Esophagus squamous epithelium (tissue), 5 donors: Measurements from ENCODE around the gene SUPT20HL1. TPM values are rescaled to one million over a fixed set of nuclear protein-coding genes. Genes with fewer than 3 reads are reported as not detected.
"Not testable (repeated sequence)": the region's sequence is repeated elsewhere in the genome, so short reads cannot be mapped to it uniquely, and the experiment has no call there.

ENCODE experiments used
- DNase-seq: peaks from one replicate; lab custom pipeline; 2025; lab: John Stamatoyannopoulos, UW
- H3K27ac ChIP-seq, 4 donors: fragments of 200-600 bp; sonication (generic); one replicate each; pipeline ENCODE4 v1.5.1; 2016 to 2019; ENCODE audit warnings: mild to moderate bottlenecking in 1 of 4
- H3K27me3 ChIP-seq, 4 donors: fragments of 200-600 bp; sonication (generic); 1 replicate in 3 of 4; 2 replicates in 1 of 4; pipeline versions ENCODE4 v1.5.1 to v1.6.0; 2017 to 2021; ENCODE audit warnings: antibody characterized with exemption in 1 of 4
- H3K36me3 ChIP-seq, 3 donors: fragments of 200-600 bp; sonication (generic); one replicate each; pipeline ENCODE4 v1.5.1; 2016 to 2019
- H3K4me1 ChIP-seq, 3 donors: fragments of 200-600 bp; sonication (generic); one replicate each; pipeline ENCODE4 v1.5.1; 2017 to 2019
- H3K4me3 ChIP-seq, 4 donors: fragments of 200-600 bp; sonication (generic); 1 replicate in 3 of 4; 2 replicates in 1 of 4; pipeline ENCODE4 v1.5.1; 2016 to 2019; ENCODE audit warnings: mild to moderate bottlenecking in 2 of 4, moderate library complexity in 1 of 4
- H3K9me3 ChIP-seq, 3 donors: fragments of 200-600 bp; sonication (generic); one replicate each; pipeline ENCODE4 v1.5.1; 2016 to 2019
- POLR2A ChIP-seq, 4 donors: fragments of 450-650 bp; IDR thresholded peaks; one replicate each; pipeline ENCODE4 v1.6.1; 2017; ENCODE audit warnings: antibody characterized with exemption in 4 of 4, mild to moderate bottlenecking in 4 of 4, moderate library complexity in 3 of 4
- WGBS, 2 donors: methylation state at CpG; one replicate each; pipeline ENCODE4 v1.1.5; 2018; 5-methylcytosine and 5-hydroxymethylcytosine counted together
- intact Hi-C: fragments of 100-400 bp; cut with DNase I; formaldehyde crosslinking; loops from one replicate; pipeline ENCODE4 v1.15.0; 2022
- total RNA-seq, 4 donors: library from RNA; depleted of rRNA; stranded (reverse); fragments of >200 nt; gene quantifications; one replicate each; pipeline ENCODE4 v1.1.0, GENCODE V29; 2016
- TF ChIP-seq, protein P1 (sequence below), 6 experiments: fragments of 450-650 bp in 4 of 6; fragments of 200-600 bp in 2 of 6; sonication (generic) in 2 of 6; IDR thresholded peaks; one replicate each; pipeline ENCODE4 v1.5.1; 2016 to 2019; ENCODE audit warnings: antibody characterized with exemption in 6 of 6, mild to moderate bottlenecking in 4 of 6, moderate library complexity in 4 of 6
- donor health status: DM: yes; HTN: yes; CAD: no.

Gene SUPT20HL1
- total RNA-seq, 4 donors from 2014 or later = not detected

DNA sequence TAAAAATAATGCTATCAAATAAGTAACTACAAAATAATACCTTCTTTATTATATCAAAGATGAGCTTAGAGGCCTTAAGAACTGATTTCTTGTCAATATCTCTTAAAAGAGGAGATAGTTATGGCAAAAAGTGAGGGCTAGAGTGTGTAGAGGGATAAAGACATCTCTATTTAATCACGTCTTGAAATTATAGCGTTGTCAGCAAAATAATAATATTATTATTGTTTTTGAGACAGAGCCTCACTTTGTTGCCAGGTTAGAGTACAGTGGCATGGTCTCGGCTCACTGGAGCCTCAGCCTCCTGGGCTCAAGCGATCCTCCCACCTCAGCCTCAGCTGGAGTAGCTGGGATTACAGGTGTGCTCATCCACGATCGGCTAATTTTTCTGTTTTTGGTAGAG, 18.3 kb downstream of the SUPT20HL1 start:
- Histone ChIP-seq H3K27ac (no peak overlapping the region), H3K9me3 (no peaks in the 10 kb centered on the region), H3K27me3 (no peaks in the 10 kb centered on the region), H3K36me3 (no peaks in the 10 kb centered on the region), H3K4me3 (no peak overlapping the region), H3K4me1 (peaks cover 0 to 4% (median 0%) of the 10 kb centered on the region in 3 donors)
- 76 to 92% methylated on average over 6 of the region's 6 CpGs for WGBS, 2 donors
- intact Hi-C loops = no loop called here
- DNase-seq = no peak
- TF ChIP-seq POLR2A (IDR thresholded peaks at IDR 0.05) = no peak
- TF ChIP-seq, protein P1, sequence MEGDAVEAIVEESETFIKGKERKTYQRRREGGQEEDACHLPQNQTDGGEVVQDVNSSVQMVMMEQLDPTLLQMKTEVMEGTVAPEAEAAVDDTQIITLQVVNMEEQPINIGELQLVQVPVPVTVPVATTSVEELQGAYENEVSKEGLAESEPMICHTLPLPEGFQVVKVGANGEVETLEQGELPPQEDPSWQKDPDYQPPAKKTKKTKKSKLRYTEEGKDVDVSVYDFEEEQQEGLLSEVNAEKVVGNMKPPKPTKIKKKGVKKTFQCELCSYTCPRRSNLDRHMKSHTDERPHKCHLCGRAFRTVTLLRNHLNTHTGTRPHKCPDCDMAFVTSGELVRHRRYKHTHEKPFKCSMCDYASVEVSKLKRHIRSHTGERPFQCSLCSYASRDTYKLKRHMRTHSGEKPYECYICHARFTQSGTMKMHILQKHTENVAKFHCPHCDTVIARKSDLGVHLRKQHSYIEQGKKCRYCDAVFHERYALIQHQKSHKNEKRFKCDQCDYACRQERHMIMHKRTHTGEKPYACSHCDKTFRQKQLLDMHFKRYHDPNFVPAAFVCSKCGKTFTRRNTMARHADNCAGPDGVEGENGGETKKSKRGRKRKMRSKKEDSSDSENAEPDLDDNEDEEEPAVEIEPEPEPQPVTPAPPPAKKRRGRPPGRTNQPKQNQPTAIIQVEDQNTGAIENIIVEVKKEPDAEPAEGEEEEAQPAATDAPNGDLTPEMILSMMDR (IDR thresholded peaks at IDR 0.05) = no peak

DNA sequence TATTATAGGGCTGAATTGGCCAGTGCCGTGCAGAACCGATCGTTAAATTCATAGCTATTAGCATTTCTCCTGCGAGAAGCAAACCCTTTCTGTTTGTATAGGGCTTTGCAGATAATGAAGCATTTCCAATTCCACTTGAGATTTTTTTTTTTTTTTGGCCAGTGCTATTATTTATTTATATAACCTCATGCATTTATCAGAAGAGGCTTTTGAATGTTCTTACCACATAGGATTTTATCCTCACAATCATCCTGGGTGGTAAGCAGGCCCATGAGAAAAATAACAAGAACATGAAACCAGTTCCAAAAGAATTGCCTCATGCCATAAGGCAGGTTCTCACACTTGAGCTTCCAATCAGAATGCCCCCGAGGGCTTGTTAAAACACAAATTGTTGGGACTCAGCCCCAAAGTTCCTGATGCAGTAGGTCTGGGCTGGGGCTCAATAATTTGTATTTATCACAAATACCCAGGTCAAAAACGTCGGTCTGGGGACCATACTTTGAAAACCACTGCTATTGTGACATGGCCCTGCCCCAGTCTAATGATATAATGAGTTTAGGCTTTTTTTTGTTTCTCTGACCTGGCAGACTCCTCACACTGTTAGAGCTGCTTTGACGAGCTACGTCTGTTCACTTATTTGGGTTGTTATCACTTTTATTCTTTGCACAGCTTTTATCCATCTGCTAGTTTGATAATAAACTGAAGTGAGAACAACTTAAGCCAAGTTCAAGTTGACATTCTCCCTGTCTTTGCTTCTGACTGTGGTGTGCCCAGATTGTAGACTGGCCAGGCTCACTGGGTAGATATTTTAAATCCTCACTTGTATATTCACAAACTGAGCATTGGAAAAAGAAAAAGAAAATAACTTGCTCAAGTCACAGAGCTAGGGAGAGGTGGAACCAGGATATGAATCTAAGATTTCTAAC, 20.1 kb downstream of the SUPT20HL1 start:
- peaks cover 0 to 4% (median 0%) of the 10 kb centered on the region in 3 donors for H3K4me1 ChIP-seq
- H3K27ac ChIP-seq = no peak overlapping the region
- H3K27me3 ChIP-seq = no peaks in the 10 kb centered on the region
- intact Hi-C loops = no loop called here
- no peaks in the 10 kb centered on the region for H3K36me3 ChIP-seq
- TF ChIP-seq, protein P1 (IDR thresholded peaks at IDR 0.05) = no peak
- TF ChIP-seq POLR2A (IDR thresholded peaks at IDR 0.05) = no peak
- H3K9me3 ChIP-seq = no peaks in the 10 kb centered on the region
- no peak for DNase-seq
- H3K4me3 ChIP-seq = no peak overlapping the region
- 29 to 49% methylated on average over 9 of the region's 9 CpGs for WGBS, 2 donors

DNA sequence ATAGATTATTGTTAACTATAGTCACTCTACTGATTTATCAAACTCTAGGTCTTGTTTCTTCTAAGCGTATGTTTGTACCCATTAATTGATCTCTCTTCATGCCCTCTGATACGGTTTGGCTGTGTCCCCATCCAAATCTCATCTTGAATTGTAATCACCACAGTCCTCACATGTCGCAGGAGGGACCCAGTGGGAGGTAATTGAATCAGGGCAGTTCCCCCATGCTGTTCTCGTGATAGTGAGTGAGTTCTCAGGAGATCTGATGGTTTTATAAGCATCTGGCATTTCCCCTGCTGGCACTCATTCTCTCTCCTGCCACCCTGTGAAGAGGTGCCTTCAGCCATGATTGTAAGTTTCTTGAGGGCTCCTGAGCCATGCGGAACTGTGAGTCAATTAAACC, 21.9 kb downstream of the SUPT20HL1 start:
- H3K4me3 ChIP-seq, DNase-seq, H3K4me1 ChIP-seq, H3K36me3 ChIP-seq, H3K9me3 ChIP-seq, H3K27me3 ChIP-seq, H3K27ac ChIP-seq, intact Hi-C loops: not testable (repeated sequence)
- WGBS, 2 donors = 69 to 79% methylated on average over 4 to 5 of the region's 5 CpGs

DNA sequence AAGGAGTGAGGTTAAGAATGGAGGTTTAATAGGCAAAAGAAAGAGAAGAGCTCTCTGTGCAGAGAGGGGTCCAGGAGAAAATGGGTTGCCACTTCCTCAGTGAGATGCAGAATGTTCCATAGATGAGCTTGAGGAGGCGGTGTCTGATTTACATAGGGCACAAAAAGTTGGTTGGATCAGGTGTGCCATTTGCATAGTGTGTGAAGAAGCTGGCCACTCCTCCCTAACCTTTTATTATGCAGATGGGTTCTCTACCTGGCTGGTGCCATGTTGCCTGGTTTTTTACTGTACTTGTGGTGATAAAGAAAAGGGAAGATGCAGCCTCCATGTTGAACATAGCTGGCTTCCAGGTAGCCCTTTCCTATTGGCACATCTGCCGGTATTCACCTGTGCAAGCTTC, 27.3 kb downstream of the SUPT20HL1 start:
- TF ChIP-seq, protein P1 (IDR thresholded peaks at IDR 0.05) = no peak
- TF ChIP-seq POLR2A (IDR thresholded peaks at IDR 0.05) = no peak
- WGBS, 2 donors = 56 to 100% methylated on average over 1 to 2 of the region's 2 CpGs
- H3K27me3 ChIP-seq = no peaks in the 10 kb centered on the region

DNA sequence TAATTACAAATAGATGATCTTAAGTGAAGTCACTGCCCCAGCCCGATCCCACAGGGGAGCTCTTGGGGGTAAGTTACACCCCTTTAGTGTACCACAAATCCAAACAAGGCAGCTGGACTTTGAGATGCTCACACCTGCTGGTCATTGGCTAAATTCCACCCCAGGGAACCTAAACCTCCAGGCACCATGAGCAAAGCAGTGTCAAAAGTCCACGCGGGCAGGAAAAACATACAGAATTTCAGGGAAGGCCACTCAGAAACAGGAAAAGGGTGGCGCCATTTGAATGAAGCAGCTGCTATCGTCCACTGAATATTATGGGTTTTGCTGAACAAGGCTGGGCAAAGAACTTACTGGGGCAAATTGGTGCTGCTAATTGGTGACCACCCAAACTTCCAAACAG, 30.9 kb downstream of the SUPT20HL1 start:
- peaks cover 0 to 5% (median 2%) of the 10 kb centered on the region in 3 donors for H3K4me1 ChIP-seq
- H3K27ac ChIP-seq = no peak overlapping the region
- H3K9me3 ChIP-seq = no peaks in the 10 kb centered on the region
- 63 to 81% methylated on average over 2 to 5 of the region's 5 CpGs for WGBS, 2 donors
- intact Hi-C loops = no loop called here
- TF ChIP-seq POLR2A (IDR thresholded peaks at IDR 0.05) = no peak
- TF ChIP-seq, protein P1 (IDR thresholded peaks at IDR 0.05) = no peak
- no peaks in the 10 kb centered on the region for H3K27me3 ChIP-seq
- DNase-seq = no peak
- no peaks in the 10 kb centered on the region for H3K36me3 ChIP-seq
- H3K4me3 ChIP-seq = no peak overlapping the region

More for the DNA sequence above, 27.3 kb downstream of the SUPT20HL1 start:
- DNase-seq = no peak
- Histone ChIP-seq H3K4me1 (no peaks in the 10 kb centered on the region), H3K27ac (no peak overlapping the region), H3K4me3 (no peak overlapping the region), H3K9me3 (no peaks in the 10 kb centered on the region), H3K36me3 (no peaks in the 10 kb centered on the region)
- intact Hi-C loops = no loop called here
